Thyroid gland (tissue), 4 donors: ENCODE results near the gene DEK.

Experiments
- POLR2A ChIP-seq, 2 donors: fragments of 450-650 bp; IDR thresholded peaks; one replicate each; pipeline ENCODE4 v1.6.1; 2017; ENCODE audit warnings: antibody characterized with exemption in 2 of 2, mild to moderate bottlenecking in 2 of 2, moderate library complexity in 1 of 2
- TF ChIP-seq, protein P1 (sequence below), 6 experiments: fragments of 200-600 bp in 3 of 6; fragments of 450-650 bp in 3 of 6; sonication (generic) in 3 of 6; IDR thresholded peaks; one replicate each; pipeline ENCODE4 v1.5.1; 2016 to 2019; ENCODE audit warnings: antibody characterized with exemption in 6 of 6, mild to moderate bottlenecking in 2 of 6, inconsistent platforms in 1 of 6, moderate library complexity in 1 of 6

DNA sequence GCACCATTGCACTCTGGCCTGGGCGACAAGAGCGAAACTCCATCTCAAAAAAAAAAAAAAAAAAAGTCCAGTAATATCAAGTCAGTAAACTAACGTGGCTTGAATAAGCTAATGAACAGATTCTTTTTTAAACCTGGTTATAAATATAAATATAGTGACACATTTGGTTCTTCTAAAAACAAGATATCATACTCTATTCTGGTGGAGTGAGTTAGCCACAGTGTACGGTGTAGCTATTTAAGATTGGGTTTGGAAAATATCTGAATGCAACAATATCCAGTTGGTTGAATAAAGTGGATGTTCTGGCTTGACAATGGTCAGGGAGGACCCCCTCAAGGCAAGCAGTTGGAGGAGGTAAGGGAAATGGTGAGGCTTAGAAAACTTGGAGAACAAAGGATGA, 5.9 kb upstream of the DEK start:
- TF ChIP-seq, protein P1, sequence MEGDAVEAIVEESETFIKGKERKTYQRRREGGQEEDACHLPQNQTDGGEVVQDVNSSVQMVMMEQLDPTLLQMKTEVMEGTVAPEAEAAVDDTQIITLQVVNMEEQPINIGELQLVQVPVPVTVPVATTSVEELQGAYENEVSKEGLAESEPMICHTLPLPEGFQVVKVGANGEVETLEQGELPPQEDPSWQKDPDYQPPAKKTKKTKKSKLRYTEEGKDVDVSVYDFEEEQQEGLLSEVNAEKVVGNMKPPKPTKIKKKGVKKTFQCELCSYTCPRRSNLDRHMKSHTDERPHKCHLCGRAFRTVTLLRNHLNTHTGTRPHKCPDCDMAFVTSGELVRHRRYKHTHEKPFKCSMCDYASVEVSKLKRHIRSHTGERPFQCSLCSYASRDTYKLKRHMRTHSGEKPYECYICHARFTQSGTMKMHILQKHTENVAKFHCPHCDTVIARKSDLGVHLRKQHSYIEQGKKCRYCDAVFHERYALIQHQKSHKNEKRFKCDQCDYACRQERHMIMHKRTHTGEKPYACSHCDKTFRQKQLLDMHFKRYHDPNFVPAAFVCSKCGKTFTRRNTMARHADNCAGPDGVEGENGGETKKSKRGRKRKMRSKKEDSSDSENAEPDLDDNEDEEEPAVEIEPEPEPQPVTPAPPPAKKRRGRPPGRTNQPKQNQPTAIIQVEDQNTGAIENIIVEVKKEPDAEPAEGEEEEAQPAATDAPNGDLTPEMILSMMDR (IDR thresholded peaks at IDR 0.05): no peak
- no peak for TF ChIP-seq POLR2A (IDR thresholded peaks at IDR 0.05)
